NCI-H82 treated with DMSO at 0.1 percent for 48 hours (cell line): Measurements from ENCODE around the gene DOCK8.
"Not testable (repeated sequence)": the region's sequence is repeated elsewhere in the genome, so short reads cannot be mapped to it uniquely, and the experiment has no call there.

Experiments used
- DNase-seq: peaks from one replicate; lab custom pipeline; 2025; ENCODE audit not compliant: unreplicated experiment; lab: John Stamatoyannopoulos, UW

DOCK8 gene

GRCh38 chr9:224582-225520, 10.2 kb downstream of the DOCK8 start:
- no peak for DNase-seq

GRCh38 chr9:227860-228259, 13.2 kb downstream of the DOCK8 start:
- no peak for DNase-seq

GRCh38 chr9:228929-229695, 14.4 kb downstream of the DOCK8 start:
- DNase-seq = peak; percentile 80

- DNase-seq = not testable (repeated sequence)
These were observed 17.0 kb downstream of the DOCK8 start for GRCh38 chr9:231625-232024.

- not testable (repeated sequence) for DNase-seq
These were observed 19.0 kb downstream of the DOCK8 start for GRCh38 chr9:233708-234107.

GRCh38 chr9:237141-237857, 22.6 kb downstream of the DOCK8 start:
- DNase-seq = no peak

DNA sequence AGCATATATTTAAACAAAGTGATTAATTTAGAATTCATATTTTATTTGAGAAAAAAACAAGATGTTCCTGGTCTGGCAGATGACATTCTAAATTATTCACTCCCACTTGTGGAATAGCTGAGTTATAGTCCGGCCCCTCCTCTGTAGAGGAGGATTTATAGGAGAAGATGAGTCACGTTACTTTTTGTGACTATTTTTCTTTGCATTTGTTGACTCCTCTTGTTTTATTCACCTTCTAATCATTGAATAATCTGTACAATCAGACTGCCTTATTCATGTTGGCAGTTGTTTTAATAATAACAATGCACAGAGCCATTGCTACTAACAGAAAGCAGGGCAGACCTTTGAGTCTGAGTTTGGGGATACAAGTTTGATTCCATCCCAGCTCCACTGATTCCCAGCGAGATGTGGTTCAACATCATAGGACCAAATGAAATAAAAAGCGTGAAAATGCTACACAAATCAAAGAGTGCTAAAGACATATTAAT, 23.2 kb downstream of the DOCK8 start:
- DNase-seq = no peak

- DNase-seq = no peak
These were observed 27.9 kb downstream of the DOCK8 start for GRCh38 chr9:242461-243080.

GRCh38 chr9:248278-248961, 33.8 kb downstream of the DOCK8 start:
- no peak for DNase-seq

- DNase-seq = no peak
These were observed 34.4 kb downstream of the DOCK8 start for GRCh38 chr9:249025-249424.

DNA sequence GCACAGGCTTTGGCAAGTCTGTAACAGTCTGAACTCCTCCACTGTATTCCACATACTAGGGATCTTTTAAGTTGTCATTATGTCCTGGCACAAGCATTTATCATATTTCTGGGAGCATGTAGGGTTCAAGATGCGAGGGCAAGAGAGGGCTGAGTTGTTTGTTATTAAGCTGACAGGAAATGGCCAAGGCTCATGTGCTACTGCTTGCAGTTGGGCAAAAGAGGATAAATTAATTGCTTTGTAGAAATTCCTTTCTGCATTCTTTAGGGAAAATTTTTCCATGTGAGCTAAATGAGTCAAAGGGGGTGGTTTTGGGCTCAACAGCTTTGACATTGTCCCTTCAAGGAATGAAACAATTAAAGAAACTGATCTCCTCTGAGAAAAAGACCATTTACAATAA, 35.4 kb downstream of the DOCK8 start:
- DNase-seq = no peak

GRCh38 chr9:250625-251024, 36.0 kb downstream of the DOCK8 start:
- no peak for DNase-seq

- no peak for DNase-seq
These were observed 36.7 kb downstream of the DOCK8 start for GRCh38 chr9:251398-251797.

- DNase-seq = no peak
These were observed 38.9 kb downstream of the DOCK8 start for GRCh38 chr9:253539-253938.

- no peak for DNase-seq
These were observed 39.9 kb downstream of the DOCK8 start for GRCh38 chr9:254516-254915.

DNA sequence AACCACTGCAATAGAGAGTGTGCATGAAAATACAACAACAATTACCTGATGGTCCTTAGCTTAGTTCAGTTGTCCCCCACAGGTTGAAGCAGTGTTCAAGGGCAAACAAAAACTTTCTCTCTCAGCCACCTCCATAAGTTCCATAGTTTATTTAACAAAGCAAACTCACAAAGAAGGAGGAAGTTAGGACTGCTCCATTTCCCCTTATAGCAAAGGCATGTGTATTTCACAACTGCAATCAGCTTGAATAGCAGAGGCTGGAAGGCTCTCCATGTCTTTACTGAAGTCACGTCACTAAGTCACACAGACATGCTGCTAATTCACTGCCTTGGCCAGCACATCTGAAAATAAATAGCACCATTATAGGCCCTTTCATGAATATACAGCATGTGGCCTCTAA, 43.3 kb downstream of the DOCK8 start:
- no peak for DNase-seq

DNA sequence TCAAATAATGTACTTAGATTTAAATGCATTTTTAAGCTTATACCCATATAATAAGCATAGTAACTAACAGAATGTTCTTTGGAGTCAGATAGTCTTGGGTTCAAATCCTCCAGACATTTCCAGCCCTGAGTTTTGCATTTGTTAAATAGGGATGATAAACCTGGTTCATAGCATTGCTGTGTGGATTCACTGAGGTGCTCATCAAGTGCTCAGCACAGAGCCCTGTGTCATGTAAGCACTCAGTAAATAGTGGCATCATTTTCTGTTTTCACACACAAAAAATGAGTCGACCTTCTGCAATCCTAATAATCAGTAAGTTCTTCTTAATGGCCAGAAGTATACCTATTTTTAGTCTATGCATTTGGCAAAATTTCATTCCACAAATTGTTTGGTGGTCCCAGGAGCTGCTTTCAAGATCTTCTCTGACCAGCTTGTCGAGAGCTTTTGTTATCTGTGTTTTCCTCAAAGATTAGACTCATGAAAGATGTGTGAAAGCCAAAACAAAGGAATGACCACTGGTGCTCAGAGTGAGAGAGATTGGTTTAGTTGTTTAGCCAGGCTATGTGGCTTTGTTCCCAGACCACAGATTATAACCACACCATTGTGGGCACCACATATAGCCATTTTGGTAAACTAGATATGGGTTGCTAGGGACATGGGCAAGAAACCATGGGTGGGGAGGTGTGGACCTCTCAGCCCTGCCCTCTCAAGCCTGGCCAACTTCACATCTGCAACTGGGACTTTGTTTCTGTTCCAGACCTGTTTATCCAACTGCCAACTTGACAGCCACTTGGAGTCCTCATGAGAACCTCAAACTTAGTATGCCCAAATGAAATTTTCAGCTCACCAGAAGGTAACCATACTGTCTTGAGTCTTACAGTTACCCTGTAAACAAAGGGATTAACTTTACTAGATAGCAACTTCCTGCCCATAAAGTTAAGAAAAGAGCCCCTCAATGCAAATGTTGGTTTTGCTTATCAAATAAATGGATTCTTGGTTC, 45.0 kb downstream of the DOCK8 start:
- DNase-seq = no peak

DNA sequence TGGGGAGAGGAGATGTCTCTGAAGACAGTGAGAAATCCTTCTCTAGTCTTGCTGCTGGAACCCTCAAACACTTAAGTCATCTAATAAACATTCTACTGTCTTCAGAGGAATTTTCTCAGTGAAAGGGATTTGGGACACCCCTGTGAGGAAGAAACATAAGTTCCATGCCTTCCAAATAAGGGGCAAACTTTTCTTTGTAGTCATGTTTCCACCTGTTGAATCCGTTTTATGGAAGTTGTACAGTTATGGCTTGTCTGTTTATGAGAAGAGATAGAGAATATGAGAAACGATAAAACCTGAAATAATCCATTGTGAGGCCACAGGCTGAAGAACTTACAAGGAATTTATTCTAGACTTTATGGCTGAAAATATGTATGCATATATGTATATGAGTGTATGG, 49.6 kb downstream of the DOCK8 start:
- no peak for DNase-seq

- no peak for DNase-seq
These were observed 50.7 kb downstream of the DOCK8 start for GRCh38 chr9:265209-265870.
